Mesothelial cell of epicardium (in vitro differentiated cells): ENCODE results near the gene BMPR1A. TPM values are rescaled to one million over a fixed set of nuclear protein-coding genes. Genes with fewer than 3 reads are reported as not detected.
"Not testable (repeated sequence)": the region's sequence is repeated elsewhere in the genome, so short reads cannot be mapped to it uniquely, and the experiment has no call there.

Source experiments
- DNase-seq, 2 experiments: peaks; one replicate each; pipeline ENCODE4 v3.0.0; 2021; ENCODE audit warnings: low spot score in 2 of 2; ENCODE audit not compliant: unreplicated experiment in 2 of 2
- H3K27ac Mint-ChIP-seq: 2 replicates; pipeline ENCODE4 v1.8.0; 2021; ENCODE audit warnings: mixed read lengths
- H3K27me3 Mint-ChIP-seq: 2 replicates; pipeline ENCODE4 v1.8.0; 2021; ENCODE audit warnings: low read depth, mixed read lengths
- H3K36me3 Mint-ChIP-seq: 2 replicates; pipeline ENCODE4 v1.8.0; 2021; ENCODE audit warnings: mixed read lengths
- H3K4me1 Mint-ChIP-seq: 2 replicates; pipeline ENCODE4 v1.8.0; 2021; ENCODE audit warnings: mixed read lengths
- H3K4me3 Mint-ChIP-seq: 2 replicates; pipeline ENCODE4 v1.8.0; 2021; ENCODE audit warnings: mild to moderate bottlenecking, moderate library complexity, mixed read lengths
- H3K9me3 Mint-ChIP-seq: 2 replicates; pipeline ENCODE4 v1.8.0; 2021; ENCODE audit warnings: mixed read lengths
- total RNA-seq: library from RNA; stranded (reverse); gene quantifications from 3 replicates; pipeline ENCODE4 v1.2.1, GENCODE V29; 2021
- TF ChIP-seq, protein P1 (sequence below): fragments of 200-600 bp; sonication (generic); IDR thresholded peaks from one replicate; pipeline ENCODE4 v1.5.0; 2021; ENCODE audit warnings: antibody characterized with exemption; ENCODE audit not compliant: unreplicated experiment

BMPR1A gene
- total RNA-seq, 1 donor from 2014 or later: 100.0 TPM

DNA sequence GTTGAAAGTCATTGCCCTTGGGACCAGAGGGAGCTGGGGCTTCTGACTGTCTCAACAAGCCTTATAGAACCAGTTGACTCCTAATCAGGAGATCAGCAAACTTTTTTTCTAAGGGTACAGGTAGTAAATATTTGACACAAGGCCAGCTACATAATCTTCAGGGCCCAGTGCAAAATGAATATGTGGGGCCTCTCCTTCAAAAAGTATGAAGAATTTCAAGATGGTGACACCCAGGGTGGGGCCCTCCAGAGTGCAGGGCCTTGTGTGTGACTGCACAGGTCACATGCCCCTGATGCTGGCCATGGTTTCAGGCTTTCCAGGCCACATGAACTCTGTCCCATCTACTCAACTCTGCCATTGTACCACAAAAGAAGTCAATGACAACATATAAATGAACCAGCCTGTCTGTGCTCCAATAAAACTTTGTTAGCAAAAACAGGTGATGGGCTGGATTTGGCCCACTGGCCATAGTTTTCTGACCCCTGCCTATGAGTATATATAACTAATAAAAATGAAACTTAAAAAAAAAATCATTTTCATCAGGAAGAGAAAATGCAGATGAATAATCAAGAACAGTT lies 194.9 kb downstream of the BMPR1A start:
- Mint-ChIP-seq H3K4me3 (no peak overlapping the region), H3K27me3 (no peaks in the 10 kb centered on the region), H3K27ac (no peak overlapping the region), H3K9me3 (peaks cover 20% of the 10 kb centered on the region), H3K36me3 (peaks cover 8% of the 10 kb centered on the region), H3K4me1 (peaks cover 33% of the 10 kb centered on the region)
- DNase-seq: no peak
- TF ChIP-seq, protein P1, sequence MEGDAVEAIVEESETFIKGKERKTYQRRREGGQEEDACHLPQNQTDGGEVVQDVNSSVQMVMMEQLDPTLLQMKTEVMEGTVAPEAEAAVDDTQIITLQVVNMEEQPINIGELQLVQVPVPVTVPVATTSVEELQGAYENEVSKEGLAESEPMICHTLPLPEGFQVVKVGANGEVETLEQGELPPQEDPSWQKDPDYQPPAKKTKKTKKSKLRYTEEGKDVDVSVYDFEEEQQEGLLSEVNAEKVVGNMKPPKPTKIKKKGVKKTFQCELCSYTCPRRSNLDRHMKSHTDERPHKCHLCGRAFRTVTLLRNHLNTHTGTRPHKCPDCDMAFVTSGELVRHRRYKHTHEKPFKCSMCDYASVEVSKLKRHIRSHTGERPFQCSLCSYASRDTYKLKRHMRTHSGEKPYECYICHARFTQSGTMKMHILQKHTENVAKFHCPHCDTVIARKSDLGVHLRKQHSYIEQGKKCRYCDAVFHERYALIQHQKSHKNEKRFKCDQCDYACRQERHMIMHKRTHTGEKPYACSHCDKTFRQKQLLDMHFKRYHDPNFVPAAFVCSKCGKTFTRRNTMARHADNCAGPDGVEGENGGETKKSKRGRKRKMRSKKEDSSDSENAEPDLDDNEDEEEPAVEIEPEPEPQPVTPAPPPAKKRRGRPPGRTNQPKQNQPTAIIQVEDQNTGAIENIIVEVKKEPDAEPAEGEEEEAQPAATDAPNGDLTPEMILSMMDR: no peak

GRCh38 chr10:86952106-86952505 lies 195.7 kb downstream of the BMPR1A start:
- no peak overlapping the region for H3K4me3 Mint-ChIP-seq
- no peak overlapping the region for H3K27ac Mint-ChIP-seq
- TF ChIP-seq, protein P1: no peak
- H3K36me3 Mint-ChIP-seq: peaks cover 8% of the 10 kb centered on the region
- DNase-seq: no peak
- peaks cover 20% of the 10 kb centered on the region for H3K9me3 Mint-ChIP-seq
- H3K4me1 Mint-ChIP-seq: peaks cover 30% of the 10 kb centered on the region
- H3K27me3 Mint-ChIP-seq: no peaks in the 10 kb centered on the region

- DNase-seq: not testable (repeated sequence)
Measured at GRCh38 chr10:86952697-86953096, 196.3 kb downstream of the BMPR1A start.

GRCh38 chr10:86953747-86954680 lies 197.6 kb downstream of the BMPR1A start:
- peak overlapping the region; percentile 88 for H3K27ac Mint-ChIP-seq
- peaks cover 47% of the 10 kb centered on the region for H3K4me1 Mint-ChIP-seq
- no peaks in the 10 kb centered on the region for H3K27me3 Mint-ChIP-seq
- TF ChIP-seq, protein P1: no peak
- H3K9me3 Mint-ChIP-seq: peaks cover 15% of the 10 kb centered on the region
- H3K36me3 Mint-ChIP-seq: peaks cover 8% of the 10 kb centered on the region
- H3K4me3 Mint-ChIP-seq: peak overlapping the region; percentile 38
- DNase-seq: peak in 1 of 2 experiments; percentile 67

More at GRCh38 chr10:86952697-86953096, 196.3 kb downstream of the BMPR1A start:
- not testable (repeated sequence) for H3K4me3 Mint-ChIP-seq, H3K27me3 Mint-ChIP-seq, H3K36me3 Mint-ChIP-seq, H3K27ac Mint-ChIP-seq
- H3K4me1 Mint-ChIP-seq: peaks cover 35% of the 10 kb centered on the region
- peaks cover 20% of the 10 kb centered on the region for H3K9me3 Mint-ChIP-seq

GRCh38 chr10:86954681-86955500 lies 198.5 kb downstream of the BMPR1A start:
- Mint-ChIP-seq H3K36me3 (peaks cover 8% of the 10 kb centered on the region), H3K9me3 (peaks cover 15% of the 10 kb centered on the region), H3K4me1 (peaks cover 52% of the 10 kb centered on the region), H3K27me3 (no peaks in the 10 kb centered on the region), H3K27ac (peak overlapping the region; percentile 88), H3K4me3 (peak overlapping the region; percentile 38)
- TF ChIP-seq, protein P1: no peak
- no peak for DNase-seq
